B cell (primary cell): Measurements from ENCODE around the gene SLC39A3.

Source experiments
- CTCF ChIP-seq: fragments of 200-600 bp; IDR thresholded peaks from one replicate; pipeline ENCODE4 v1.8.0; 2022; ENCODE audit warnings: antibody characterized with exemption, mild to moderate bottlenecking
- EZH2 ChIP-seq: IDR thresholded peaks from 2 replicates; pipeline ENCODE4 v1.6.1; 2012; ENCODE audit warnings: borderline replicate concordance, low read depth, mild to moderate bottlenecking, moderate library complexity, low read length; ENCODE audit not compliant: insufficient read depth, poor library complexity, severe bottlenecking

GRCh38 chr19:2761309-2761677, 21.5 kb upstream of the SLC39A3 start:
- TF ChIP-seq CTCF (no peak), EZH2 (no peak)
